ENCODE measurements around the gene SLC26A8. TPM values are rescaled to one million over a fixed set of nuclear protein-coding genes. Genes with fewer than 3 reads are reported as not detected.
"Not testable (repeated sequence)": the region's sequence is repeated elsewhere in the genome, so short reads cannot be mapped to it uniquely, and the experiment has no call there.

The SLC26A8 gene
- total RNA-seq, 1 donor, result not detected

DNA sequence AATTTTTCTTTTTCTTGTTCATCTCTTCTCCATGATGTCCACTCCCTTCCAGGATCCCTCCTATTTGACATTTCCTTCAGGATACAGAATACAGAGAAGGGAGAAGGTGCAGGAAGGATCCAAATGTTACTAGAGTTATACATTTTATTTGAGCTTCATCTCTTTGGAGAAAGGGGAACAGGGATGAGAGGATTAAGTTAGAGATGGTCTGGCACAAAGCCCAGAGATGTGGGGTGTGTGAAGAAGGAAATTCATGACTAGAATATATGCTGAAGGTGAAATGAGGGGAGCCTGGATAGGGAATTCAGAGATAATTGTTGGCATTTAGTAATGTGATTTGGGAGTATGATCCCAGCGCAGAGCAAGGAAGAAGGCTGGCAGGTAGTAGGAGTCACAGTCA, 81.1 kb downstream of the SLC26A8 start:
- no peak for DNase-seq (ENCODE audit: low read depth)
- TF ChIP-seq, protein P1, sequence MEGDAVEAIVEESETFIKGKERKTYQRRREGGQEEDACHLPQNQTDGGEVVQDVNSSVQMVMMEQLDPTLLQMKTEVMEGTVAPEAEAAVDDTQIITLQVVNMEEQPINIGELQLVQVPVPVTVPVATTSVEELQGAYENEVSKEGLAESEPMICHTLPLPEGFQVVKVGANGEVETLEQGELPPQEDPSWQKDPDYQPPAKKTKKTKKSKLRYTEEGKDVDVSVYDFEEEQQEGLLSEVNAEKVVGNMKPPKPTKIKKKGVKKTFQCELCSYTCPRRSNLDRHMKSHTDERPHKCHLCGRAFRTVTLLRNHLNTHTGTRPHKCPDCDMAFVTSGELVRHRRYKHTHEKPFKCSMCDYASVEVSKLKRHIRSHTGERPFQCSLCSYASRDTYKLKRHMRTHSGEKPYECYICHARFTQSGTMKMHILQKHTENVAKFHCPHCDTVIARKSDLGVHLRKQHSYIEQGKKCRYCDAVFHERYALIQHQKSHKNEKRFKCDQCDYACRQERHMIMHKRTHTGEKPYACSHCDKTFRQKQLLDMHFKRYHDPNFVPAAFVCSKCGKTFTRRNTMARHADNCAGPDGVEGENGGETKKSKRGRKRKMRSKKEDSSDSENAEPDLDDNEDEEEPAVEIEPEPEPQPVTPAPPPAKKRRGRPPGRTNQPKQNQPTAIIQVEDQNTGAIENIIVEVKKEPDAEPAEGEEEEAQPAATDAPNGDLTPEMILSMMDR (IDR thresholded peaks at IDR 0.05; ENCODE audit: insufficient read depth, low read depth, low read length), result no peak
- H3K4me3 ChIP-seq (ENCODE audit: low read depth, low read length), result no peak overlapping the region

DNA sequence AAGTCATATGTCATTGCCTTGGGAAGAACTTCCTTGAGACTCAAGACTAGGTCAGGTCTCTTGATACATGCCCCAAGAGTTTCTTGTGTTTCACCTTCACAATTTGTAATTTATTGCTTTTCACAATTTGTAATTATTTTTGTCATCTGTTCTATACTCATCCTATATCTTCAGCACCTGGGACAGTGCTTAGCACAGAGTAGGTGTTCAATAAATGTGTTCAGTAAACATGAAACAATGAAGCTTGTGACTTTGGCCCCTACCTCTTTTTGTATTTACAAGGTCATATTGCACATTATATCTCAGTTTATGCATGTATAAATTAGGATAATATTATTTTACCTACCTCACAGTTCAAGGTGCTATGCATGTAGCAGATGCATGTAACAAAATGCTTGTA, 82.1 kb downstream of the SLC26A8 start:
- DNase-seq (ENCODE audit: low read depth), result no peak
- H3K4me3 ChIP-seq (ENCODE audit: low read depth, low read length), result no peak overlapping the region
- TF ChIP-seq, protein P1 (IDR thresholded peaks at IDR 0.05; ENCODE audit: insufficient read depth, low read depth, low read length), result no peak

DNA sequence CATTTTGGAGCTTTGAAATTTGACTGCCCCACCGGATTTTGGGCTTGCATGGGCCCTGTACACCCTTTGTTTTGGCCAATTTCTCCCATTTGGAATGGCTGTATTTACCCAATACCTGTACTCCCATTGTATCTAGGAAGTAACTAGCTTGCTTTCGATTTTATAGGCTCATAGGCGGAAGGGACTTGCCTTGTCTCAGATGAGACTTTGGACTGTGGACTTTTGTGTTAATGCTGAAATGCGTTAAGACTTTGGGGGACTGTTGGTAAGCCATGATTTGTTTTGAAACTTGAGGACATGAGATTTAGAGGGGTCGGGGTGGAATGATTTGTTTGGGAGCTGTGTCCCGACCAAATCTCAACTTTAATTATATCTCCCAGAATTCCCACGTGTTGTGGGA, 83.3 kb downstream of the SLC26A8 start:
- H3K4me3 ChIP-seq (ENCODE audit: low read depth, low read length); DNase-seq (ENCODE audit: low read depth): not testable (repeated sequence)

DNA sequence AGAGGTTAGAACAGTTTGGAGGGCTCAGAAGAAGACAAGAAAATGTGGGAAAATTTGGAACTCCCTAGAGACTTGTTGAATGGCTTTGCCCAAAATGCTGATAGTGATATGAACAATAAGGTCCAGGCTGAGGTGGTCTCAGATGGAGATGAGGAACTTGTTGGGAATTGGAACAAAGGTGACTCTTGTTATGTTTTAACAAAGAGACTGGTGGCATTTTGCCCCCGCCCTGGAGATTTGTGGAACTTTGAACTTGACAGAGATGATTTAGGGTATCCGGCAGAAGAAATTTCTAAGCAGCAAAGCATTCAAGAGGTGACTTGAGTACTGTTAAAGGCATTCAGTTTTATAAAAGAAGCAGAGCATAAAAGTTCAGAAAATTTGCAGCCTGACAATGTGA, 84.4 kb downstream of the SLC26A8 start:
- DNase-seq (ENCODE audit: low read depth), result not testable (repeated sequence)

DNA sequence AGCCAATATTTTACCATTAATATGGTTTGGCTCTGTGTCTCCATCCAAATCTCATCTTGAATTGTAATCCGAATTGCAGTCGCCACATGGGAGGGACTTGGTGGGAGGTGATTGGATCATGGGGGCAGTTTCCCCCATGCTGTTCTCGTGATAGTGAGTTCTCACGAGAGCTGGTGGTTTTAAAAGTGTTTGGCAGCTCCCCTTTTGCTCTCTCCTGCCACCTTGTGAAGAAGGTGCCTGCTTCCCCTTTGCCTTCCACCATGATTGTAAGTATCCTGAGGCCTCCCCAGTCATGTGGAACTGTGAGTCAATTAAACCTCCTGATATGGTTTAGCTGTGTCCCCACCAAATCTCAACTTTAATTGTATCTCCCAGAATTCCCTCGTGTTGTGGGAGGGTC, 85.2 kb downstream of the SLC26A8 start:
- DNase-seq (ENCODE audit: low read depth), result not testable (repeated sequence)

More for the DNA sequence above, 84.4 kb downstream of the SLC26A8 start:
- not testable (repeated sequence) for H3K4me3 ChIP-seq (ENCODE audit: low read depth, low read length)

DNA sequence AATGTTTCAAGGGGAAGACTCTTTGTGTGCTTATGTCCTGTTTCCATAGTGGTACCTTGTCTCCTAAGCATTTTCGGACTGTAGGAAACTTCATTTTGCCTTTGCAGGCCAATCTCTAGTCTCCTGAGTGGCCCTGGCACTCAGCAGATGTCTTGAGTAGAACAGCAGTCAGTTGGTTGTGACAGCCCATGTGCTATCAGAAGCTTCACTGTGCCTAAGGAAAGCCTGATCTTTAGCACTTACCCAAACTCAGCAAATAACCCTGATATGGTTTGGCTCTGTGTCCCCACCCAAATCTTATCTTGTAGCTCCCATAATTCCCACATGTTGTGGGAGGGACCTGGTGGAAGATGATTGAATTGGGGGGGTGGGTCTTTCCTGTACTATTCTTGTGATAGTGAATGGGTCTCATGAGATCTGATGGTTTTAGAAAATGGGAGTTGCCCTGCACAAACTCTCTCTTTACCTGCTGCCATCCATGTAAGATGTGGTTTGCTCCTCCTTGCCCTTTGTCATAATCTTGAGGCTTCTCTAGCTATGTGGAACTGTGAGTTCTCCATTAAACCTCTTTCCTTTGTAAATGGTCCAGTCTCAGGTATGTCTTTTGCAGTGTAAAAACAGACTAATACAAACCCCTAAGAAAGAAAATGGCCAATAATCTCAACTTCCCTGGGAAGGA, 87.6 kb downstream of the SLC26A8 start:
- no peak for DNase-seq (ENCODE audit: low read depth)
- TF ChIP-seq, protein P1 (IDR thresholded peaks at IDR 0.05; ENCODE audit: insufficient read depth, low read depth, low read length), result no peak
- H3K4me3 ChIP-seq (ENCODE audit: low read depth, low read length), result no peak overlapping the region

More for the DNA sequence above, 85.2 kb downstream of the SLC26A8 start:
- H3K4me3 ChIP-seq (ENCODE audit: low read depth, low read length), result not testable (repeated sequence)

DNA sequence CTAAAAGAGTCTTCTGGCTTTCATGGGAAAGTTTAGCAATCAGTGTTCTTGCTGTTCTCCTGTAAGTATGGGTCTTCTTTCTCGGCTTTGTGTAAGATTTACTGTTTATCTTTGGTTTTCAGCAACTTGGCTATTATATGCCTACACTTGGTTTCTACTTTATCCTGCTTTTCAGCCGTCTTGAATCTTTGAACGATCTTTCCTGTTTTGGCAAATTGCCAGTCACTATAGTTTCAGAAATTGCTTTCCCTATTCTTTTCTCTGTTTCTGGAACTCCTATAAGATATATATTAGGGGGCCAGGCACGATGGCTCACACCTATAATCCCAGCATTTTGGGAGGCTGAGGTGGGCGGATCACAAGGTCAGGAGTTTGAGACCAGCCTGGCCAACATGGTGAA, 89.0 kb downstream of the SLC26A8 start:
- no peak for DNase-seq (ENCODE audit: low read depth)
- TF ChIP-seq, protein P1 (IDR thresholded peaks at IDR 0.05; ENCODE audit: insufficient read depth, low read depth, low read length), result no peak
- no peak overlapping the region for H3K4me3 ChIP-seq (ENCODE audit: low read depth, low read length)

DNA sequence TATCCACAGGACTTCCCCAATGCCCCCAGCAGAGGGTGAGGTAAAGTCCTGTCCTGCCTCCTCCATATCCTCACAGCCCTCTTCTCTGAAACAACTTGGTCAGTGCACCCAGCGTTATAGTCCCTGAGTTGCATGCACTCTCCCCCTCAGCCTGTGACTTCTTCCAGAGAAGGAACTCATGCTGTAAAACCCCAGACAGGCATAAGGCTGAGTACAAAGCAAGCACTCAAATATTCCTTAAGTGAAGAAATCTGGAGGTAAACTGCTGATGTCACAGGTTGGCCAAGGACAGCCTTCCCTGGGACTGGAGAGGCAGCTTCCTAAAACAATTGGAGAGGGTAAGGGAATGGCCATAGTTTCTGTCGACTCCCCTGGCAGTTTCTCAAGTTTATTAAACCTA, 90.6 kb downstream of the SLC26A8 start:
- H3K4me3 ChIP-seq (ENCODE audit: low read depth, low read length), result no peak overlapping the region
- DNase-seq (ENCODE audit: low read depth), result no peak
- TF ChIP-seq, protein P1 (IDR thresholded peaks at IDR 0.05; ENCODE audit: insufficient read depth, low read depth, low read length), result no peak

DNA sequence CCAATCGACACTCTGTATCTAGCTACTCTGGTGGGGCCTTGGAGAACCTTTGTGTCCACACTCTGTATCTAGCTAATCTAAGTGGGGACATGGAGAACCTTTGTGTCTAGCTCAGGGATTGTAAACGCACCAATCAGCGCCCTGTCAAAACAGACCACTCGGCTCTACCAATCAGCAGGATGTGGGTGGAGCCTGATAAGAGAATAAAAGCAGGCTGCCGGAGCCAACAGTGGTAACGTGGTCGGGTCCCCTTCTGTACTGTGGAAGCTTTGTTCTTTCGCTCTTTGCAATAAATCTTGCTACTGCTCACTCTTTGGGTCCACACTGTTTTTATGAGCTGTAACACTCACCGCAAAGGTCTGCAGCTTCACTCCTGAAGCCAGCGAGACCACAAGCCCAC, 92.6 kb downstream of the SLC26A8 start:
- DNase-seq (ENCODE audit: low read depth), result not testable (repeated sequence)

More for the DNA sequence above, 92.6 kb downstream of the SLC26A8 start:
- not testable (repeated sequence) for H3K4me3 ChIP-seq (ENCODE audit: low read depth, low read length)

Measured in fibroblast of villous mesenchyme (primary cell).